HG02970 (cell line): ENCODE data around the gene SLC39A11.
"Not testable (repeated sequence)": the region's sequence is repeated elsewhere in the genome, so short reads cannot be mapped to it uniquely, and the experiment has no call there.

ENCODE experiments used
- ATAC-seq: cut with Tn5 transposase; IDR thresholded peaks from one replicate; pipeline ENCODE4 v1.9.1; 2021; ENCODE audit warnings: mild to moderate bottlenecking, moderate library complexity, moderate number of reproducible peaks; ENCODE audit not compliant: unreplicated experiment, low FRiP score

Gene SLC39A11

DNA sequence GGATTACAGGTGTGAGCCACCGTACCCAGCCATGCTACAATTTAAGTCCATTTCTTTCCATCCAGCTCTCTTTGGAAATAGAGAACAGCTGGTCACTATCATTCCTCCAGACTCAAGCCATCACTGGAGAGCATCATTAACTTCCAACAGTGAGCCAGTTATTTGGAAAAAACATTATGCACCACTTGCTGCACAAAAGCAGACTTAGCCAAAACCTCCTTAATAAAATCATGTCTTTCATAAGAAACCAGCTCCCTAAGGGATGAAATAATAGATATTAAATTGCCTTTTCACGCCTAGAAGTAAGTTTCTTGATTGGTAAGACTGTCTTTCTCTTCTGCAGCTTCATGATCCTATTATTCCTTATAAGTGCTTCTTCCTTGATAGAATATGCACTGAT lies 17.9 kb downstream of the SLC39A11 start:
- ATAC-seq, result no peak

DNA sequence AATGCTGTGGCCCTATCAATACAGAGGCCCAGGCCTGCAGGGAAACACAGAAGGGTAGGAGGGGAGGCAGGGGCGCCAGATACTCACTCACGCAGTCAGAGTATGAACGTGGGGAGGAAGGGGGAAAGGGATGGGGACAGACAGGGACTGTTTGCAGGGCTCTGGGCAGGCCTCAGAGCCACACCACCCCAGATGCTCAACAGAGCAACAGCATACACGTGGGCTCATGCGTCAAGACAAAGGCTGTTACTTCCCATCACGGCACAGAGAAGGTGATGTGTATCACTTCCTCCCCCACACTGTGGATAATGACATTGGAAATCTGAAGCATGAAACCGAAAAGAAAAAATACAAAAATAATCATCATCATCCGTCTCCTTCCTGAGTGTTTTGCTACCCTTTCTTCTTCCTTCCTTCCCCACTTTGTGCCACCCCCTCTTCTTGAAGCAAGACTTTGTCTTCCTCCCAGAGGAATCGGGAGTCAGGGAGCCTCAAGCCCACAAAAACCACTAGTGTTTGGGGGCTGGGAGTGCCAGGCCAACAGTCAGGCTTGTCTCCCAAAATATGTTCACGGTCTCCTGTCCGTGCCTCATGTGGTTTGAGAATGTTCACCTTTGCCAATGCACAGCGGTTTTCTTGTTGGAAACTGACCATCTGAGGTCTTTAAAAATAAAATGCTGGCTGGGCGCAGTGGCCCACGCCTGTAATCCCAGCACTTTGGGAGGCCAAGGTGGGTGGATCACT lies 20.1 kb downstream of the SLC39A11 start:
- no peak for ATAC-seq

DNA sequence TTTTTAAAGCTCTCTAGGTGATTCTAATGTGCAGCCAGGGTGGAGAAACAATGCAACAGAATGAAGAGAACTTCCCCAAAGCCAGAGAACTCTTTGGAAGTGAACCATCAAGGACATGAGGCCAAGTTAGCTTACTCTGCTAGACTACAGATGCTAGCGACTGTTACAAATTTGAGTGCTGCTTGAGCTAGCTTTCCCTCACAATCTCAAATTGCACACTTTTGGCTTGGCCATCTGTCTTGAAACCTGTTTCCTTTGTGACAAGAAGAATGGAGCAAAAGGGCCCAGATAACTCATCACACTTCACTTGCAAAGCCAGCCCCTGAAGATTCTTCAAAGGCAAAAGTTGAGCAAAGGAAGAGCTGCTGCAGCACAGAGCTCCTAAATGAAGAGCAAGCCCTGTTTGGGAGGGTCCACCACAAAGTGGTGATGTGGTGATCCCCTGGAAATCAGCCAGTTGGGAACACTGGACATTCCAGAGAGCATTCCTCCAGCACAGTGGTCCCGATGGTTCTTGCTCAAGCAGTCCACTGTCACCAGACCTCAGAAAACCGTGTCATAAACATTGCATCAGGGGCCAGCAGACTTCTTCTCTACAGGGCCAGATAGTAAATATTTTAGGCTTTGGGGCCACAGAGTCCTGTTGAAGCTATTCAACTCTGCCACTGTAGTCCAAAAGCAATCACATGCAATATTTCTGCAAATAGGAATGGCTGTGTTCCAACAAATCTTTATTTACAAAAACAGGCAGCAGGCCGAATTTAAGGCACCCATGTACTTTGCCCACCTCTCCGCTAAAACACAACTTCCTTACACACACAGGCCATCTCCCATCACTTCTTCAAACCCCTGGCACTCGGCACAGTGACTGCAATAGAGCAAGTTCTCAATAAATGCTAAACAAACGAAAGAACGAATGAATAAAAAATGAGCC lies 21.2 kb downstream of the SLC39A11 start:
- ATAC-seq, result no peak

DNA sequence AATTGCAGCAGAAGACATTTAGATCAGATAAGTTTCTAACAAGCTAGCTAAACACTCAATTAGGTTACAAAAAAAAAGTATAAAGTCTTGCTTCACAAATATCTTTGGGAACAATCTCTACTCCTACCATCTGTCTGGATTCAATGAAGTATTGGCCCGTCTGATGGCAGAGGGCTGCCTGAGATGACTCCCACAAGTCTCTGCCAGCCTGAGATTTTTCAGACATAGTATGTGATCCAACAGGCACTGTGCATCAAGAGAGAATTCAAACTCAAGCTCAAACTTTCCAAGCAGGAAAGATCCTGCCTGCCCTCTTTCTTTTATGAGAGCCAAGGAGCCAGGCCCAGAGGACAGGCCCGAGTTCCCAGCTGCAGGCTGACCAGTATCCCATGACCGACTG lies 22.6 kb downstream of the SLC39A11 start:
- ATAC-seq, result no peak

DNA sequence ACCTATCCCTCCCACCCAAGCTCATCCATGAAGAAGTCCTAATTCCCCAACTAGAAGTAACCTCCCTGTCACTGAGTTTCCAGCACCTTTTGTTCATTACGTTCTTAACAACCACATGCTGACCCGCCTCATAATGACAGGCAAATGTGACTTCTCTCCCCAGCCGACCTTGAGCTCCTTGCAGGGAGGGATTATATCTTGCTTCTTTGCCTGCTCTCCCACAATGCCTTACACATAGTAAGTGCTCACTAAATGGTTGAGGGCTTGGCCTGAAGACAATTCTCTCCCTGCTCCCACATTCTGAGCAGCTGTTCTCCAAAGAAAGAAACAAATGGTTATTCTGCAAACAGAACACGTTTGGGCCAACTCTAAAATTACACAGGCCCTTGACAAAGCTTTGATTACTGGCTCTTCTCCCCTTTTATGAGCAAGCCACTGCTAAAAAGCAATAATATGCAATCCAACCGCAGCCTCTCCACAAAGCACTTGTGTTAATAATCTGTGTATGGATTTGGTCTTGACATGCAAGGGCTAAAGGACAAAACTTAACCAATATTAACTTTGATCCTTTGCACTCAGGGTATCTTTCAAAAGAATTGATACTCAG lies 23.2 kb downstream of the SLC39A11 start:
- no peak for ATAC-seq

DNA sequence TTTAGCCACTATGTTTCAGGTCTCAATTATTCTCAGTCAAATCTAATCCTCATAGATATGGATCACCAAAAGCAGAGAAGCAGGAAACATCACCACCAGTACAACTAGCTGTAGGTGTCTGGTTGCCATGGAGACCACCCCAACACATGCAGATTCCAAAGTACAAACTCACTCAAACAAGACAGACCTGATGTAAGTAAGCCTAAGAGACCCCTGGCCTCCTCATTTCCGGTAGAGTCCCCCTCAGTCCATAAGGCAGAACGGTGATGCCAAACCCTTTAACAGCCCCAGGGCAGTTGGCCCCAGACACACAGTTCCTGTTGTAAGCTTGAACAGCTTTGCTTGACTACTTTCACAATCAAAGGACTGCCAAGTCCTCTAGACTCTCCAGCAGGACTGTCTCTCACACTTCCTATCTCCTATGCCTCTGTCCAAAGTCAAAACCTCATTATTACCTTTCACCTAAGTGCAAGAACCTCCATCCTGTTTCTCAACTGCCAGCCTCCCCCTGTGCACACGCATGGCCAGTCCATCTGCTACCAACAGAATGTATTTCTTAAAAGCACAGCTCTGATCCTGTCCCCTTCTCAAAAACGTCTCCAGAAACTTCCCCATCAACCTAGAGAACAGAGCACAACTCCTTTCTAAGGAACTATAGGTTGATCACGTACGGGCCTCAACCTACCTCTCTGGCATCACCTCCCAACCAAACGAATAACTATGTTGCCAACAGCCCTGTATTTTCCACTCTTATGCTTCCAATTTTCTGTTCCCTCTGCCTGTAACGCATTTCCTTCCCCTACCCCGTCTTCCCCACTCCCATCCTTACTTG lies 23.9 kb downstream of the SLC39A11 start:
- ATAC-seq, result no peak

DNA sequence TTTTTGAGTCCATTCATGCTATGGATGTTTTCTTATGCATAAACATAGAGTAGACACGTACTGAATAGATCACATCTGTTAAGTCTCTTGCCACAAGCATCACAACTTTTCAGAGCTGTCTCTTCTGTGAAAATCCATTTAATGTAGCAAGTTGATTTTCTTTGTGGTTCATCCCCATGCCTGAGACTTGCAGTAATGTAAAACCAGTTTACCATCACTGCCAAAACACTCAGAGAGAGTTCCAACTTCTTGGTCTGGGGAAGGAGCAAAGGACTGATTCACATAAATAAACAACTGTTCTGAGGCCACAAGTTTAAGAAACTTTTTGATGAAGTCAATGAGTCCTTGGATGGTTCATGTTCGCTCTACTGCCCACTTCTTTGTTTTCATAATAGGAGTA lies 24.8 kb downstream of the SLC39A11 start:
- not testable (repeated sequence) for ATAC-seq

DNA sequence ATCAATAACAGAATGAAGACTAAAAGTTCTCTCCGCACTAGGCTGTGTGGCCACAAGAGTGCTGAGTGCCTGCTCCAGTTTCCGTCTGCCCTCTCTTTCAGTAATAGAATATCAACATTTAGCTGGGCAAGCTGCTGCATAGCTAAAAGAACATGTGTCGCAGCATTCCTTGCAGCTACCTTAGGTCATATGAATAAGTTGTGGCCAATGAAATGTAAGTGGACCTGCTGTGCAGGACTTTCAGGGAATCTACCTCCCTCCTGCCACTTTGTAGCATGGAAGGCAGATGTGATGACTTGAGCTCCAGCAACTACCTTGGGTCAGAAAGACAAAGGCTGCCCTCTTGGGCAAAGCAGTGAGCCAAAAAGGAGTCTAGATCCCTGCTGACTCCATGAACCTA lies 25.4 kb downstream of the SLC39A11 start:
- ATAC-seq, result no peak

DNA sequence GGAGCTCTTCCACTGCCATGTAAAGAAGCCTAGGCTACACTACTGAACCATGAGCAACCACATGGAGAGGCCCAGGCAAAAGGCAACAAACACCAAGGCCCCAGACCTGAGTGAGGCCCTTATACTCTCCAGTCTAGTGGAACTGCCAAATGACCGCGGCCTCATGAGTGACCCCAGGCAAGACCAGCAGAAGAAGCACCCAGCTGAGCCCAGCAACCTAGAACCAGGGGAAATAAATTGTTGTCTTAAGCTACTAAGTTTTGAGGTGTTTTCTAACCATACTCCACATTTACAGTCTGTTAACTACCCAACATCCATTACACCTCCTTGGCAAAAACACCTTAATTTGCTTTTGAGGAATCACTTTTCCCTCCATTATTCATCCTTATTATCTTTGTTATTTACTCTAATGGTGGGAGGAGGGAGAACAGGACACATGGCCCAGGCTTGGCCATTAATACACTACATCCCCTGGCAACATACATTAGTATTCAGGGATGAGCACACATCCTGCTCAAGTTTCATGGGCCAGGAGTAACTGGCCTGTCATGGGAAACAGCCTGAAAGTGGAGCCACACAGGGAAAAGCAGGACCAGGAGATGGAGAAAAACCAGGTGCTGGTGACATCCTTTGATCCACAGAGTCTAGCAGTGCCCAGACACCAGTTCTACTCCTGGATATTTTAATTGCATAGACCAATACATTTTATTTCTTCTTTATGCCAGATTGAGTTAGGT lies 26.2 kb downstream of the SLC39A11 start:
- ATAC-seq, result no peak

DNA sequence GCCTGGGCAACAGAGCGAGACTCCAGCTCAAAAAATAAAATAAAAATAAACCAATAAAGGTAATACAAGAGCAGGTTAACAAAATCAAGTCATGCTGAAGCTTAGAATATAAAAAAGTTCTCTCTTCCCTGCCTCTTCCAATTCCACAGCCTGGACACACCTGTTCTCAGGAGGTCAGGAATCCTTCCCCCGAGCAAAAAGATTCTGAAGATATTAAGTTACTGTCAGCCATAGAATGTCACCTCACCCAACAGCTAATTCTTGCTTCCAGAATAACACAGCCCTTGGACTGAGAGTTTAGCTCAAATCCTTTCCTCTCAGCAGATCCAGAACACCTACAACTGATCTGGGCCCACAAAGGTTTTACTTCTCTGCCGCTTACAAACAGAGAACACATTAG lies 27.1 kb downstream of the SLC39A11 start:
- ATAC-seq, result no peak

DNA sequence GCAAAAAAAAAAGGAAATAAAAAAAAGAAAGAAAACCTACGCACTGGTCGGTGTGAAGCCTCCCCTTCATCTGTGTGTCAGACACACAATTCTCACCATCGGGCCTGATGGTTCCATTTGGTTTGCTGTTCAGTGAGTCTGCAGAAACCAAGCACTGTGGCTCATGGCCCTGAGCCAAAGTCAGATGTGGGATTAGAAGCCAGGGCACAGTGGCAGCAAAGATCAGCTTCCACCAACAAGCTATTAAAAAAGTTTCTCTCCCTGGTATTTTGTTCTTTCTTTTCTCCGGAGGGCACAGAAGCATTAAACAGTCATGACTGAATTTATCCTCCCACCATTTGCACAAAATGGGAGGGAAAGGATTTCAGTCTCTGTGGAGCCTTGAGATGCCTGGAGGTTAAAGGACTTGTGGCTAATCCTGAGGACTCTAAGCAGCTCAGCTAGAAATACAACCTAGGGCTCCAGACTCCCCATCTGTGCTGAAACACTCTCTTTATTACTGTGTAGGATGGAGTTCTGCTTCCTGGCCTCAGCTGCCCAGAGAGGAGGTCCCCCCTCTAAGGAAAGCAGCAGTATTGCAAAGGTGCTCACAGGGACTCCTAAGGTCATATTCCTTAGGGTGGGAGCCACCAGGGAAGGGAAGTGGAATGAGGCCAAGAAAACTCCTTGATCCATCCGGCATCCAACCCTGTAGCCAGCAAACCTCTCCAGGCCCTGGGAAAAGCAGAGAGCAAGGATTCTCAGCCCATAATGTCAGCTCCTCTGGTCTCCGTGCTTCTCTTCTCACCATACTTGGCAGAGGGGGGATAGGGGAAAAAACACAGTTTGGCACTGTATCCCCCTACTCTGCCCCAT lies 28.2 kb downstream of the SLC39A11 start:
- ATAC-seq, result no peak

DNA sequence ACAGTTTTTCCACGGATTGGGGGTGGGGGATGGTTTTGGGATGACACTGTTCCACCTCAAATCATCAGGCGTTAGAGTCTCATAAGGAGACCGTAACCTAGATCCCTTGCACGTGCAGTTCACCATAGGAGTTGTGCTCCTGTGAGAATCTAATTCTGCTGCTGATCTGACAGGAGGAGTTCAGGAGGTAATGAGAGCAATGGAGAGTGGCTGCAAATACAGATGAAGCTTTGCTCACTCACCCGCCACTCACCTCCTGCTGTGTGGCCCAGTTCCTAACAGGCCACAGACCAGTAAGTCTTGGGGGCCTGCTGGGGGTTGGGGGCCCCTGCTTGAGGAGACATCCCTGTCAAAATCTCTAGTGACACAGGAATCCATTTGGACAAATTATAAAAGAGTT lies 29.8 kb downstream of the SLC39A11 start:
- ATAC-seq, result no peak

DNA sequence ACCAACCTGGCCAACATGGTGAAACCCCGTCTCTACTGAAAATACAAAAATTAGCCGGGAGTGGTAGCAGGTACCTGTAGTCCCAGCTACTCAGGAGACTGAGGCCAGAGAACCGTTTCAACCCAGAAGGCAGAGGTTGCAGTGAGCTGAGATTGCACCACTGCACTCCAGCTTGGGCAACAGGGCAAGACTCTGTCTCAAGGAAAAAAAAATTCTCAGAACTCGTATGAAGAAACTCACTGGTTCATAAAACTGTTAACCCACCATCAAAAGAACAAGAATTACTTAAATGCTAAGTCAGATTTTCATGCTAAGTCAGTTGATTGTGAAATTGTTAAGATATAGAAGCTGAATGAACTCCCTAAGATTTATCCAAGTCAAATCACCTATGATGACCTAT lies 31.3 kb downstream of the SLC39A11 start:
- ATAC-seq, result no peak

DNA sequence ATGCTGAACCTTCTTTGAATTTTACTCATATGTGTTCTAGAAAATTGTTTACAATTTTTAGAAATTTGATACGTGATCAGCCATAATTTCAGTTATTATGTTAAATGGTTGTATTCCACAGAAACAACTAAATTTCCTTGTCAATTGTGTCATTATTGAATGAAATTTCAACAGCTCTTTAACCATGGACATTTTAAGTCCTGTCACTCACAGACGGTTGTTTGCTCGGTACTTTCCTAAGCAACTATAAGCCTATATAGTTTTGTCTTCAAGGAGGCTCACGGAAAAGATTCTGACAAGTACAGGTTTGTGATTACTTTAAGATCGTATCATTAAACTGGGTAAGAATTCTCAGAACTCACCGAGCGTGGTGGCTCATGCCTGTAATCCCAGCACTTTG lies 31.8 kb downstream of the SLC39A11 start:
- no peak for ATAC-seq

DNA sequence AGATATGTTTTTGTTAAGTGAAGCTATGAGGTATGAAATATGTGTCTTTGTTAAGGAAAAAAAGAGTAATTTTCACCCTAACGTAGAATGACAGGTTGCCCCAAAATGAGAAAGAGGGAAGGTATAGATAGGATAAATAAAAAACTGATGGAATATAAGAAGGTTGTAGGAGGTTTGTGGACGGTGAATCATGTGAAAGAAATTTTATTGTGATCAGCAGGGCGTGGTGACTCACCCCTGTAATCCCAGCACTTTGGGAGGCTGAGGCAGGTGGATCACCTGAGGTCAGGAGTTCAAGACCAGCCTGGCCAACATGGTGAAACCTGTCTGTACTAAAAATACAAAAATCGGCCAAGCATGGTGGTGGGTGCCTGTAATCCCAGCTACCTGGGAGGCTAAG lies 32.8 kb downstream of the SLC39A11 start:
- ATAC-seq, result not testable (repeated sequence)

DNA sequence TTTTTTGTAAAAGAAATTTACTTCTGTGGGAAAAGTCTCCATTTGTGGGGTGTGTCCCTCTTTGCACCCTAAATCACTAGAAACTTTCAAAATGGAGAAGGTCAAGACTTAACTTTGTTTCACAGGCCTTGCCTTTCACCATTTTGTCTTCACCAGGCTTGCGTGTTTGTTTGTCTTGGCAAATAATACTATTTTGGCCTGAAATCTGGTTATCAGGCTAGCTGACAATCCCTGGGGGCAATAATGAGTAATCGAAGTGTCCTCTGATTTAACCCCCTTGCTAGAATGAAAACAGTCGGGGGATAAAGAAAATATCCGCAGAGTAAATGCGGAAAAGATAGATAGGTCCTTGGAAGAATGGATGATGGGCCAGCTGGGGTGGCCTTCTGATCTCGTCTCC lies 34.5 kb downstream of the SLC39A11 start:
- ATAC-seq, result no peak

DNA sequence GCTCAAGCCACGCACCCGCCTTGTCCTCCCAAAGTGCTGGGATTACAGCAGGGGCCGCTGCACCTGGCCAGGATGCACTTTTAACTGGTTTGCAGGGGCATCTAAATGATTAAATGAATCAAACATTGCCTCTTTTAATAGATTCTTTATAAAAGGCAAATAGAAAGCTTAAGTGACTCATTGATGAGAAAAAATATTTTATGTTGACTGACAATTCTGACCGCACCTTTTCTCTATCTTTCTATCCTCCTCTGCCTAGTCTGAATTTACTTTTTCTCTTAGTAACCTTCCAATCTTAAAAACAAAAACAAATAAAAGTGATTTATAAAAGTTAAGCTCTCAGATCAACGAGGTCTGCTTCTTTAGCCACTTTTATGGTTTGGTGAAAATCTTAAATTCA lies 35.3 kb downstream of the SLC39A11 start:
- ATAC-seq, result no peak

DNA sequence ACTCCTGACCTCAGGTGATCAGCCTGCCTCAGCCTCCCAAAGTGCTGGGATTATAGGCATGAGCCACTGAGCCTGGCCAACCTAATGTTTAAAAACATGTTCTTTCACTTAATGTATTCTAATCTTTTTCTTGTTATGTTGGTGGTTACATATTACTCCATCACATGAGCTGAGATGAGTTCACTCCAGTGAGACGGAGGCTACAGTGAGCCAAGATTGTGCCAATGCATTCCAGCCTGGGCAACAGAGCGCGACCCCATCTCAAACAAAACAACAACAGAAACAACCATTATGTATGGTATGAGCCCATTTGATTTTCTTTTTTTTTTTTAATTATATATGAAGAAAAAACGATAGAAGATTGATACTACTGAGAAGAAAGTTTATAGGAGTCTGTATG lies 39.6 kb downstream of the SLC39A11 start:
- no peak for ATAC-seq

DNA sequence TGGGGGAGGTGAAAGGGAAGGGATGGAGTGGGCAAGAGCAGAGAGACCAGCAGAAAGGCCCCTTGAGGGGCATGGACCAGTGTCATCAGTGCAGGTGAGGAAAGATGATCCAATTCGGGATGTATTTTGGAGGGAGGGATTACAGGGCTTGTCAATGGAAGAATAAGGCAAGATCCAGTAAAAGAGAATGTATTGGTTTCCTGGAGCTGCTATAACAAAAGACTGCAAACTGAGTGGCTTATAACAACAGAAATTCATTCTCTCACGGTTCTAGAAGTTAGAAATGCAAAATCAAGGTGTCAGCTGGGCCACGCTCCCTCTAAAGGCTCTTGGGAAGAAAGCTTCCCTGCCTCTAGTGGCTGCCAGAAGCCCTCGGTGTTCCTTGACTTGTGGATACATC lies 41.7 kb downstream of the SLC39A11 start:
- no peak for ATAC-seq
